HepG2 (cell line): ENCODE measurements around the gene ICAM2. TPM values are rescaled to one million over a fixed set of nuclear protein-coding genes. Genes with fewer than 3 reads are reported as not detected.

Source experiments
- ARHGAP35 ChIP-seq: sonication (generic); formaldehyde crosslinking; IDR thresholded peaks from 2 replicates; pipeline ENCODE4 v1.9.0; 2022; ENCODE audit warnings: mild to moderate bottlenecking, inconsistent platforms, moderate library complexity, missing genetic modification reagents, borderline replicate concordance
- GTF2F1 ChIP-seq: fragments of 150-350 bp; IDR thresholded peaks from 2 replicates; pipeline ENCODE4 v1.6.1; 2014; ENCODE audit warnings: low read length
- JUN ChIP-seq: sonication (generic); formaldehyde crosslinking; IDR thresholded peaks from 2 replicates; pipeline ENCODE4 v1.4.0; 2020; ENCODE audit warnings: mild to moderate bottlenecking, missing genetic modification reagents
- NFE2L1 ChIP-seq: sonication (generic); formaldehyde crosslinking; IDR thresholded peaks from 2 replicates; pipeline ENCODE4 v1.4.0; 2020; ENCODE audit warnings: missing genetic modification reagents, mild to moderate bottlenecking, borderline replicate concordance
- TSC22D2 ChIP-seq: sonication (generic); formaldehyde crosslinking; IDR thresholded peaks from 2 replicates; pipeline ENCODE4 v1.5.1; 2020; ENCODE audit warnings: missing genetic modification reagents, mild to moderate bottlenecking, borderline replicate concordance
- WIZ ChIP-seq: sonication (generic); formaldehyde crosslinking; IDR thresholded peaks from 2 replicates; pipeline ENCODE4 v1.5.1; 2020; ENCODE audit warnings: mild to moderate bottlenecking, missing genetic modification reagents
- ZMYM3 ChIP-seq: sonication (generic); formaldehyde crosslinking; IDR thresholded peaks from 2 replicates; pipeline ENCODE4 v1.5.1; 2020; ENCODE audit warnings: mild to moderate bottlenecking, missing genetic modification reagents
- polyA plus RNA-seq, 8 experiments: library from polyadenylated mRNA; depleted of rRNA in 3 of 8; stranded (reverse) in 7 of 8; unstranded in 1 of 8; fragments of >200 nt; fragmentation: Illumina TruSeq in 4 of 8; extraction: Trizol in 4 of 8; gene quantifications; 2 replicates each; pipeline versions ENCODE4 v1.2.1 to v1.2.3, GENCODE V29; 2011 to 2016; ENCODE audit warnings: low read depth in 4 of 8, missing spikeins in 1 of 8, mixed read lengths in 1 of 8; ENCODE audit not compliant: insufficient read depth in 1 of 8
- total RNA-seq, 5 experiments: library from RNA; depleted of rRNA; stranded (reverse); fragments of >200 nt; fragmentation: Illumina TruSeq; extraction: Trizol; gene quantifications; 2 replicates each; pipeline ENCODE4 v1.2.3, GENCODE V29; 2016; ENCODE audit warnings: low read depth in 1 of 5
- TF ChIP-seq, protein P1 (sequence below): sonication (generic); formaldehyde crosslinking; IDR thresholded peaks from one replicate; pipeline ENCODE4 v1.5.1; 2020; ENCODE audit warnings: mild to moderate bottlenecking, missing genetic modification reagents; ENCODE audit errors: not compliant biosample characterization
- TF ChIP-seq, protein P2 (sequence below): sonication (generic); formaldehyde crosslinking; IDR thresholded peaks from 2 replicates; pipeline ENCODE4 v1.4.0; 2020; ENCODE audit warnings: low read depth, mild to moderate bottlenecking, missing genetic modification reagents
- TF ChIP-seq, protein P3 (sequence below): sonication (generic); formaldehyde crosslinking; IDR thresholded peaks from 2 replicates; pipeline ENCODE4 v1.4.0; 2020; ENCODE audit warnings: missing genetic modification reagents, mild to moderate bottlenecking, borderline replicate concordance
- TF ChIP-seq, protein P4 (sequence below): sonication (generic); formaldehyde crosslinking; IDR thresholded peaks from 2 replicates; pipeline ENCODE4 v1.4.0; 2020; ENCODE audit warnings: missing genetic modification reagents

The ICAM2 gene
- total and polyA plus RNA-seq, 2 of the 13 experiments (the other 11 are each of a cell fraction or from before 2014, with no cell fraction given) = 10.9 to 20.8 TPM

DNA sequence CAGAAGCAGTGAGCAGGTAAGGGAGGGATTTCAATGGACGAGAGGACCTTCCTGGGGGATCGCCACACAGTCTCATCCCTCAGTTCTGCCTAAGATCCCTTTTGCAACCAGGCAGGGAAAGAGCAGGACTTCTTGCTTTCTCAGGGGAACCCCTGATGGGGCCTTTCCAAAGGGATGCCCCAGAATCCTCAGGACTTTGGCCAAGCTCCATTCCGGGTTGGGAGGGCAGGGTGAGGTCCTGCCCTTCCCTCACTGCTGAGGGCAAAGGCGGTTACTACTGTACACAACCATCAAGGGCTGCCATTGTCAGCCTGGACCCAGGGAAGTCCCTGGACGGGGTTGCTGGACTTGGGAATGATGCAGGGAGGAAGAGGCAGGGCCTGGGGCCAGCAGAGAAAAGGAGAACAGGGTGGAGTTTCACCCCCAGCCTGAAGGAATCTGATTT lies 12.6 kb downstream of the ICAM2 start (continued):
- TF ChIP-seq, protein P1, sequence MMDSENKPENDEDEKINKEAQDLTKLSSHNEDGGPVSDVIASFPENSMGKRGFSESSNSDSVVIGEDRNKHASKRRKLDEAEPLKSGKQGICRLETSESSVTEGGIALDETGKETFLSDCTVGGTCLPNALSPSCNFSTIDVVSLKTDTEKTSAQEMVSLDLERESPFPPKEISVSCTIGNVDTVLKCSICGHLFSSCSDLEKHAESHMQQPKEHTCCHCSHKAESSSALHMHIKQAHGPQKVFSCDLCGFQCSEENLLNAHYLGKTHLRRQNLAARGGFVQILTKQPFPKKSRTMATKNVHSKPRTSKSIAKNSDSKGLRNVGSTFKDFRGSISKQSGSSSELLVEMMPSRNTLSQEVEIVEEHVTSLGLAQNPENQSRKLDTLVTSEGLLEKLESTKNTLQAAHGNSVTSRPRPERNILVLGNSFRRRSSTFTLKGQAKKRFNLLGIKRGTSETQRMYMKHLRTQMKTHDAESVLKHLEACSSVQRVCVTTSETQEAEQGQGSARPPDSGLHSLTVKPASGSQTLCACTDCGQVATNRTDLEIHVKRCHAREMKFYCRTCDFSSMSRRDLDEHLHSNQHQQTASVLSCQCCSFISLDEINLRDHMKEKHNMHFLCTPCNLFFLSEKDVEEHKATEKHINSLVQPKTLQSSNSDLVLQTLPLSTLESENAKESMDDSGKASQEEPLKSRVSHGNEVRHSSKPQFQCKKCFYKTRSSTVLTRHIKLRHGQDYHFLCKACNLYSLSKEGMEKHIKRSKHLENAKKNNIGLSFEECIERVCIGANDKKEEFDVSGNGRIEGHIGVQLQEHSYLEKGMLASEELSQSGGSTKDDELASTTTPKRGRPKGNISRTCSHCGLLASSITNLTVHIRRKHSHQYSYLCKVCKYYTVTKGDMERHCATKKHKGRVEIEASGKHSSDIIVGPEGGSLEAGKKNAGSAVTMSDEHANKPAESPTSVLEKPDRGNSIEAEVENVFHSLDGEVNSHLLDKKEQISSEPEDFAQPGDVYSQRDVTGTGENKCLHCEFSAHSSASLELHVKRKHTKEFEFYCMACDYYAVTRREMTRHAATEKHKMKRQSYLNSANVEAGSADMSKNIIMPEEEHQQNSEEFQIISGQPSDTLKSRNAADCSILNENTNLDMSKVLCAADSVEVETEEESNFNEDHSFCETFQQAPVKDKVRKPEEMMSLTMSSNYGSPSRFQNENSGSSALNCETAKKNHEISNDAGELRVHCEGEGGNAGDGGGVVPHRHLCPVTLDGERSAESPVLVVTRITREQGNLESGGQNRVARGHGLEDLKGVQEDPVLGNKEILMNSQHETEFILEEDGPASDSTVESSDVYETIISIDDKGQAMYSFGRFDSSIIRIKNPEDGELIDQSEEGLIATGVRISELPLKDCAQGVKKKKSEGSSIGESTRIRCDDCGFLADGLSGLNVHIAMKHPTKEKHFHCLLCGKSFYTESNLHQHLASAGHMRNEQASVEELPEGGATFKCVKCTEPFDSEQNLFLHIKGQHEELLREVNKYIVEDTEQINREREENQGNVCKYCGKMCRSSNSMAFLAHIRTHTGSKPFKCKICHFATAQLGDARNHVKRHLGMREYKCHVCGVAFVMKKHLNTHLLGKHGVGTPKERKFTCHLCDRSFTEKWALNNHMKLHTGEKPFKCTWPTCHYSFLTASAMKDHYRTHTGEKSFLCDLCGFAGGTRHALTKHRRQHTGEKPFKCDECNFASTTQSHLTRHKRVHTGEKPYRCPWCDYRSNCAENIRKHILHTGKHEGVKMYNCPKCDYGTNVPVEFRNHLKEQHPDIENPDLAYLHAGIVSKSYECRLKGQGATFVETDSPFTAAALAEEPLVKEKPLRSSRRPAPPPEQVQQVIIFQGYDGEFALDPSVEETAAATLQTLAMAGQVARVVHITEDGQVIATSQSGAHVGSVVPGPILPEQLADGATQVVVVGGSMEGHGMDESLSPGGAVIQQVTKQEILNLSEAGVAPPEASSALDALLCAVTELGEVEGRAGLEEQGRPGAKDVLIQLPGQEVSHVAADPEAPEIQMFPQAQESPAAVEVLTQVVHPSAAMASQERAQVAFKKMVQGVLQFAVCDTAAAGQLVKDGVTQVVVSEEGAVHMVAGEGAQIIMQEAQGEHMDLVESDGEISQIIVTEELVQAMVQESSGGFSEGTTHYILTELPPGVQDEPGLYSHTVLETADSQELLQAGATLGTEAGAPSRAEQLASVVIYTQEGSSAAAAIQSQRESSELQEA (CRISPR knock-in tag) = no peak
- TF ChIP-seq, protein P2, sequence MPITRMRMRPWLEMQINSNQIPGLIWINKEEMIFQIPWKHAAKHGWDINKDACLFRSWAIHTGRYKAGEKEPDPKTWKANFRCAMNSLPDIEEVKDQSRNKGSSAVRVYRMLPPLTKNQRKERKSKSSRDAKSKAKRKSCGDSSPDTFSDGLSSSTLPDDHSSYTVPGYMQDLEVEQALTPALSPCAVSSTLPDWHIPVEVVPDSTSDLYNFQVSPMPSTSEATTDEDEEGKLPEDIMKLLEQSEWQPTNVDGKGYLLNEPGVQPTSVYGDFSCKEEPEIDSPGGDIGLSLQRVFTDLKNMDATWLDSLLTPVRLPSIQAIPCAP (CRISPR knock-in tag) = no peak
- no peak for TF ChIP-seq NFE2L1 (CRISPR knock-in tag)
- TF ChIP-seq GTF2F1 = no peak
- TF ChIP-seq, protein P3, sequence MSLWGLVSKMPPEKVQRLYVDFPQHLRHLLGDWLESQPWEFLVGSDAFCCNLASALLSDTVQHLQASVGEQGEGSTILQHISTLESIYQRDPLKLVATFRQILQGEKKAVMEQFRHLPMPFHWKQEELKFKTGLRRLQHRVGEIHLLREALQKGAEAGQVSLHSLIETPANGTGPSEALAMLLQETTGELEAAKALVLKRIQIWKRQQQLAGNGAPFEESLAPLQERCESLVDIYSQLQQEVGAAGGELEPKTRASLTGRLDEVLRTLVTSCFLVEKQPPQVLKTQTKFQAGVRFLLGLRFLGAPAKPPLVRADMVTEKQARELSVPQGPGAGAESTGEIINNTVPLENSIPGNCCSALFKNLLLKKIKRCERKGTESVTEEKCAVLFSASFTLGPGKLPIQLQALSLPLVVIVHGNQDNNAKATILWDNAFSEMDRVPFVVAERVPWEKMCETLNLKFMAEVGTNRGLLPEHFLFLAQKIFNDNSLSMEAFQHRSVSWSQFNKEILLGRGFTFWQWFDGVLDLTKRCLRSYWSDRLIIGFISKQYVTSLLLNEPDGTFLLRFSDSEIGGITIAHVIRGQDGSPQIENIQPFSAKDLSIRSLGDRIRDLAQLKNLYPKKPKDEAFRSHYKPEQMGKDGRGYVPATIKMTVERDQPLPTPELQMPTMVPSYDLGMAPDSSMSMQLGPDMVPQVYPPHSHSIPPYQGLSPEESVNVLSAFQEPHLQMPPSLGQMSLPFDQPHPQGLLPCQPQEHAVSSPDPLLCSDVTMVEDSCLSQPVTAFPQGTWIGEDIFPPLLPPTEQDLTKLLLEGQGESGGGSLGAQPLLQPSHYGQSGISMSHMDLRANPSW (CRISPR knock-in tag) = no peak
- TF ChIP-seq ZMYM3 = peak; percentile 71; the same call in 1 of the 2 replicates
- TF ChIP-seq, protein P4, sequence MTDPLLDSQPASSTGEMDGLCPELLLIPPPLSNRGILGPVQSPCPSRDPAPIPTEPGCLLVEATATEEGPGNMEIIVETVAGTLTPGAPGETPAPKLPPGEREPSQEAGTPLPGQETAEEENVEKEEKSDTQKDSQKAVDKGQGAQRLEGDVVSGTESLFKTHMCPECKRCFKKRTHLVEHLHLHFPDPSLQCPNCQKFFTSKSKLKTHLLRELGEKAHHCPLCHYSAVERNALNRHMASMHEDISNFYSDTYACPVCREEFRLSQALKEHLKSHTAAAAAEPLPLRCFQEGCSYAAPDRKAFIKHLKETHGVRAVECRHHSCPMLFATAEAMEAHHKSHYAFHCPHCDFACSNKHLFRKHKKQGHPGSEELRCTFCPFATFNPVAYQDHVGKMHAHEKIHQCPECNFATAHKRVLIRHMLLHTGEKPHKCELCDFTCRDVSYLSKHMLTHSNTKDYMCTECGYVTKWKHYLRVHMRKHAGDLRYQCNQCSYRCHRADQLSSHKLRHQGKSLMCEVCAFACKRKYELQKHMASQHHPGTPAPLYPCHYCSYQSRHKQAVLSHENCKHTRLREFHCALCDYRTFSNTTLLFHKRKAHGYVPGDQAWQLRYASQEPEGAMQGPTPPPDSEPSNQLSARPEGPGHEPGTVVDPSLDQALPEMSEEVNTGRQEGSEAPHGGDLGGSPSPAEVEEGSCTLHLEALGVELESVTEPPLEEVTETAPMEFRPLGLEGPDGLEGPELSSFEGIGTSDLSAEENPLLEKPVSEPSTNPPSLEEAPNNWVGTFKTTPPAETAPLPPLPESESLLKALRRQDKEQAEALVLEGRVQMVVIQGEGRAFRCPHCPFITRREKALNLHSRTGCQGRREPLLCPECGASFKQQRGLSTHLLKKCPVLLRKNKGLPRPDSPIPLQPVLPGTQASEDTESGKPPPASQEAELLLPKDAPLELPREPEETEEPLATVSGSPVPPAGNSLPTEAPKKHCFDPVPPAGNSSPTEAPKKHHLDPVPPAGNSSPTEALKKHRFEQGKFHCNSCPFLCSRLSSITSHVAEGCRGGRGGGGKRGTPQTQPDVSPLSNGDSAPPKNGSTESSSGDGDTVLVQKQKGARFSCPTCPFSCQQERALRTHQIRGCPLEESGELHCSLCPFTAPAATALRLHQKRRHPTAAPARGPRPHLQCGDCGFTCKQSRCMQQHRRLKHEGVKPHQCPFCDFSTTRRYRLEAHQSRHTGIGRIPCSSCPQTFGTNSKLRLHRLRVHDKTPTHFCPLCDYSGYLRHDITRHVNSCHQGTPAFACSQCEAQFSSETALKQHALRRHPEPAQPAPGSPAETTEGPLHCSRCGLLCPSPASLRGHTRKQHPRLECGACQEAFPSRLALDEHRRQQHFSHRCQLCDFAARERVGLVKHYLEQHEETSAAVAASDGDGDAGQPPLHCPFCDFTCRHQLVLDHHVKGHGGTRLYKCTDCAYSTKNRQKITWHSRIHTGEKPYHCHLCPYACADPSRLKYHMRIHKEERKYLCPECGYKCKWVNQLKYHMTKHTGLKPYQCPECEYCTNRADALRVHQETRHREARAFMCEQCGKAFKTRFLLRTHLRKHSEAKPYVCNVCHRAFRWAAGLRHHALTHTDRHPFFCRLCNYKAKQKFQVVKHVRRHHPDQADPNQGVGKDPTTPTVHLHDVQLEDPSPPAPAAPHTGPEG (CRISPR knock-in tag) = no peak
- no peak for TF ChIP-seq ARHGAP35
- no peak for TF ChIP-seq JUN
- no peak for TF ChIP-seq WIZ (CRISPR knock-in tag)
- no peak for TF ChIP-seq TSC22D2 (CRISPR knock-in tag)
